LHCN-M2 (cell line): ENCODE data around the gene NTN1. TPM values are rescaled to one million over a fixed set of nuclear protein-coding genes. Genes with fewer than 3 reads are reported as not detected.
"Not testable (repeated sequence)": the region's sequence is repeated elsewhere in the genome, so short reads cannot be mapped to it uniquely, and the experiment has no call there.

ENCODE experiments used
- DNase-seq: peaks from one replicate; pipeline ENCODE4 v3.0.0-alpha.2; 2012; ENCODE audit warnings: low read depth
- total RNA-seq: library from RNA; depleted of rRNA; stranded (reverse); fragments of >200 nt; gene quantifications from 2 replicates; pipeline ENCODE4 v1.2.3, GENCODE V29; 2014

The NTN1 gene
- total RNA-seq, 1 experiment from 2014 or later, result 0.17 TPM

GRCh38 chr17:9121186-9121820, 100.0 kb downstream of the NTN1 start:
- no peak for DNase-seq

DNA sequence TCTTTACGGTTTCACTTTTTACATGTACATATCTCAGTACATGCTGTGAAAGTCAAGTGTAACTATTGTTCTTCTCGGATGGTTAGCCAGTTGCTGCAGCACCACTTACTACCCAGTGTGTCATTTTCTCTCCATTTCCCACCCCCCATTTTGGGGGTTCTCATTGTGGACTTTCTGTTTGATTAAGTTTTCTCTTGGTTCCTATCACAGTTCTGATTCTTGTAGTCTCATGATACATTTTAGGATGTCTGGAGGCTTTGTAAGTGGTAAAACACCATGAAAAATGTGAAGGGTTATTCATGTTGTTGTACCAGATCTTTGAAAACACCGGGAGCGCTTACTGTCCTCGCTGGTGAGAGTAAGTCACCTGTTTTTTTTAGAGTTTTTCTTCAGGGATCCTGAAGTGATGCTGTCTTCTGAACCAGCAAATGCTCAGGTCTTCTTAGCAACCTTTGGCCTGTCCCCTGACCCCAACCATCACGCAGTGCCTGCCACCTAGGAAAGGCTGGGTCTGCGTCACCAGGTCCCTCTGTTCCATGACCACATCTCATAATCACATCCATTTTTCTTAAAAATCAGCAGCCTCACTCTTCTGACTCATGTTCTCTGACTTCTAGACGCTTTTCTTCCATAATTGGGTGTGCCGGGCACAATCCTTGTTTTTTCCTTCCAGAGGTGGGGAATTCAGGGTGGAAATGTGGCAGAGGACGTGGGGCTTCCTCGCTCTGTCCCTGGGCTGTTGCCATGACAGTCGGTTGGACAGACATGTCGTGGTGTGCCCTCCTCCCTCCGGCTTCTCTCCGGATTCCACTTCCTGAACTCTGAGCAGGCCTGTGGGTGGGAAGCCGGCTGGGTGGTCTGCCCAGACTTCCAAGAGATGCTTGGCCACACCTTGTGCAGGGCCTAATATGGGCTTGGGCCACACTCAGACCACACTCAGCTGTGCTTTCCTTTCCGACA, 102.6 kb downstream of the NTN1 start:
- DNase-seq, result no peak

- no peak for DNase-seq
Measured at GRCh38 chr17:9124554-9124935, 103.2 kb downstream of the NTN1 start.

DNA sequence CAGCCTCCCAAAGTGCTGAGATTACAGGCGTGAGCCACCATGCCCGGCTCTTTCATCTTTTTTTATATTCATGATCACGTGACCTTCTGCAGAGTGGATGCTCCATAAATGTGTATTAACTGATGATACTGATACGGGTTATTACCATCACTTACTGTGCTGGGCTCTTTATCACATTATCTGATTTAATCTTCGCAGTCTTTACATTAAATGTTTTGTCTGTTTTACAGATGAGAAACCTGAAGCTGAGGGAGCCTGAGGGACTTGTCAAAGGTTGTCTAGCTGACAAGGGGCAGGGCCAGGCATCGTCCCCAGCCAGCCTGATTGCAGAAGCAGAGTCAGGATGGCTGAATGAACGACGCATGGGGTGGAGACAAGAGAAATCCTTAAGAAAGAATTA, 104.4 kb downstream of the NTN1 start:
- DNase-seq, result no peak

- DNase-seq, result no peak
Measured at GRCh38 chr17:9127340-9127739, 106.0 kb downstream of the NTN1 start.

GRCh38 chr17:9131371-9131770, 110.1 kb downstream of the NTN1 start:
- no peak for DNase-seq

DNA sequence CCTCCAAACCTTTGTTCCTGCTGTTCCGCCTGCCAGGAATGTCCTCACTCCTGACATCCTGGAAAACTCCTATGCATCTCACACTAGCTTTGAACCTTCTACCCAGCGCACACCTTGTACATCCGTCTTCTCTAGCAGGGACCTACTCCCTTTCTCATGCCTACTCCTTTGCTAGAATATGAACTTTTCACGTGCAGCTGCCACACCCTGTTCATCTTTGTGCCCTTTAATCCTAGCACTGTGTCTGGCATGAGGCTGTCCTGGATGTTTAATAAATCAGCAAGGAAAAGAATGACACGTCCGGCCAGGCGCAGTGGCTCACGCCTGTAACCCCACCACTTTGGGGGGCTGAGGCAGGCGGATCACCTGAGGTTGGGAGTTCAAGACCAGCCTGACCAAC, 111.0 kb downstream of the NTN1 start:
- DNase-seq, result no peak

DNA sequence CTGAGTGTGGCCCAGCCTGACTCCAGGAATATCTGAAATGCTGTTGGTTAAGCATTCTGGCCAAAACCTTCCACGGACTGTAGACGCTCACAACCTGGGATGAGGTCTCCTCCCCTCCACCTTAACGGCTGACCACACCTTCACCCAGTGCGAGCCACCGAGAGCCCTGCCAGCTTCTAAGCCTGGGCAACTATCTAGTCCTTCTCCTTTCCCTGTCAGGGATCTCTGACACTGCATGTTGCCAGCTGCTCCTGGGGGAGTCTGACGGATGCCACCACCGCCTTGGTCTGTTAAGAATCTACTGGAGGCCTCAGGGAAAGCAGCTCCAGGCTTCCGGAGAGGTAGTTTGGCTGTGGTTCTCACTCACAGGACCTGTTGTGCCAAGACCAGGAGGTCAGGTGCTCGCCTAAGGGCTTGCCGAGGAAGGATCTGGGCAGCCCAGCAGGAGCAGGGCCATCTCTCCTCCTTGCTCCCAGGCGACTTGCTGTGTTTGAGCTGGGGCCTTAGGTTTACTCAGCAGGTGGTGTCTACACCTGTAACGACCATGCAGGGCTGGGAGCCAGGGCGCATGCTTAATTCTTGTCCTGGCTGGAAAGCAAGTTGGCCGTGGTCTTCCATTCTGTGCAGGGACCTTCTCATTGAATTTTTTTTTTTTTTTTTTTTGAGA, 111.8 kb downstream of the NTN1 start:
- DNase-seq, result no peak

DNA sequence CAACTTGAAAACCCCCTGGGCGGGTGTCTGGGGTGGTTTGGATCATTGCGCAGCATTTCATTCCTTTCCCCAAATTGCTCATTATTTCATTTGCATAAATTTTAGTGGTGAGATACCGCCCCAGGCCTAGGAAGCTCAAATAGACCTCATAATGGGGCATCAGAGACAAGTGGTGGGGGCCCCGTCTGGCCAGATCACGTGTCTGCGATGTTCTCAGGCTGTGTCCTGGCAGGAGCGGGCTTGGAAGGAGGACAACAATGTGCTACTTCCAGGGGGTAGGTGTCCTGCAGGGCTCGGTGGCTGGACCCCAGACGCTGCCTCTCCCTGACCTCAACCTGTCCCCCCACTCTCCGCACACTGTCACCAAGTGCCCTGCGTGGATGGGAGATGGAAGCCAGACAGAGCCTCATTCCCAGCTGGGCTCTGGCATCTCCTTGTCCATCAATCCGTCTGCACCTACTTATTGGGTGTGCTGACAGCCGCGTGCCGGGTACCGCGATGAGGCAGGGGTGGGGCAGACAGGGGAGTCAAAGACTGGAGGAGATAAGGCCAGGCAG, 116.9 kb downstream of the NTN1 start:
- DNase-seq, result no peak

GRCh38 chr17:9139695-9140094, 118.4 kb downstream of the NTN1 start:
- DNase-seq, result no peak

DNA sequence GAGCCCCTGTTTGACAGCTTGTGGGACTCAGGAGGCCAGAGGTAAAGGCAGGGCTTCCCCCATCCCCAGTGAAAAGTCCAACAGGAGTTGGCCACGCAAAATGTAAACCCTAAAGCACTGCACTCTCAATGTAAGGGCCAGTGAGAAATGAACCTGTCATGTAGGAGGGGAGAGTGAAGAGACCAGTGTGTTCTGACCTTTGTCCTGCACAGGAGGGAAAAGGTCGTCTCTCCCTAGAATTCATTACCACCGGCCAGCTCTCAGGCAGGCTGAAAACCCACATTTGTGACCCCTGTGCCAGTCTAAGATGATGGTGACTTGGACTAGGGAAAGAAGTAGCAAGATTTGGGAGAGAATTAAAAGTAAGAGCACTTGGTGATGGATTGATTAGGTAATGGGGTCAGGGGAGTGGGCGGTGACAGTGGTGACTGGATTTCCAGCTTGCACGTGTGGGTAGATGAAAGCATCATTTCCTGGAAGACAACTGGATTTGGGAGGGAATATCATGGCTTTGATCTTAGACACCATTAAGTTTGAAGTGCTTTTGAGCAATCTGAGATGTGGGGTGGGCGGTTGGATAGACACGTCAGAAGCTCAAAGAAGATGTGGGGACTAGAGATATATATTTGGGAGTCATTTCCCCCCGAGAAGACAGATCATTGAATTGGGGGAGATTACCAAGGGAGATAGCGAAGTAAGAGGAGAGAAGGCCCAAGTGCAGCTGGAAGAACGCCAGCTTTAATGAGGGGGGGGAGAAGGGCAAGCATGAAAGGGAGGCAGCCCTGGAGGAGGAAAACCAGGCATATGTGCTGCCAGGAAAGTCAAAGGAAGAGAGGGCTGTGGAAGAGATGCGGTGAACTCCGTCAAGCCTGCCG, 119.5 kb downstream of the NTN1 start:
- DNase-seq, result no peak

GRCh38 chr17:9141425-9141753, 120.1 kb downstream of the NTN1 start:
- no peak for DNase-seq

GRCh38 chr17:9142772-9143494, 121.6 kb downstream of the NTN1 start:
- DNase-seq, result no peak

DNA sequence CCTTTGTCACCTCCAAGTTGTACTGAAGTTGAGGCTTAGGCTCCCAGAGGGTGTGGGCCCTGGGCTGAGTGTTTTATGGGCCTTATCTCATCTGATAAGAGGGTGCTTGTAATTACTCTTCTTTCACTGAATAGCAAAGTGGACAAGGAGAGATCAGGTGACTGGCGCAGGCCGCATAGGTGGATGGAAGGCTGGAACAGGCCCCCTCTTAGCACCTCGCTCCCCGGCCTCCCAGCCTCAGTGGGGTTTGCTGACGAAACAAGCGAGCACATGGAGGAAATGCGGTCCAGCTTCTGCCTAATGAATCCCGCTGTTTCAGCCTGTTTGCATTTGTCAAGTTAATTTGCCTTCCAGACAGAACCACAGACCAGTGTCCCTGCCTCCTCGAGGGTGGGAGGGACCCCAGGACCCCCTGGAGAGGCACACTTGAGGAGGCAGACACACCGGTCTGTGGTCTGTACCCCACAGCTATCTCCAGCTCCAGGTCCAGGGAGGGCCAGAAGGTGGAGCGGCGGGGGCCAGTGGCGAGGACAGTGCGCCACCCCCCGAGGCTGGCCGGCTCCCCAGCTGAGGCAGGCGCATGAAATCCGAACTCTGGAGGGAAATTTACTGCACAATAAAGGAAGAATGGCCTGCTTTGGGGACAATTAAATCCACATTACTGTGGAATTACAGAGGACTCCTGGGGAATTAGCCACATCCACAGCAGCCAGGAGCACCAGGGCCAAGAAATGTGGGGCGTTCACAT, 123.4 kb downstream of the NTN1 start:
- no peak for DNase-seq

DNA sequence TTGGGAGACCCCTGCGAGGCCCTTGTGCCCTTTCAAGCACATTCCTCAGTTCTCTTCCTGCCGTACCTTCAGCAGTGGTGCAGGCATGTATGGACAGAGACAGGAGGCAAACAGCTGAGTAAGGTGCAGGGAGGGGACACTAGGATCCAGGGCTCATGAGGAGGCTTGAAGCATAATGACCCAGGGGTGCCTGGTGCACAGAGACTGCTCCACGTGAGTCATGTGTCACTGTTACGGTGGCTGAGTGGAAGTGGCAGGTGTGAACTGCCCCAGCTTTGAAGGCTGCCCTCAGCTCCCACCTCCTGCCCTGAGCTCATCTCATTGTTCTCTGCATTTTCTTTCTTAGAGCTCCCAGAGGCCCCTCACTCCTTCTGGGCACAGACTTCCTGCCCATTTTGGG, 124.8 kb downstream of the NTN1 start:
- DNase-seq, result no peak

DNA sequence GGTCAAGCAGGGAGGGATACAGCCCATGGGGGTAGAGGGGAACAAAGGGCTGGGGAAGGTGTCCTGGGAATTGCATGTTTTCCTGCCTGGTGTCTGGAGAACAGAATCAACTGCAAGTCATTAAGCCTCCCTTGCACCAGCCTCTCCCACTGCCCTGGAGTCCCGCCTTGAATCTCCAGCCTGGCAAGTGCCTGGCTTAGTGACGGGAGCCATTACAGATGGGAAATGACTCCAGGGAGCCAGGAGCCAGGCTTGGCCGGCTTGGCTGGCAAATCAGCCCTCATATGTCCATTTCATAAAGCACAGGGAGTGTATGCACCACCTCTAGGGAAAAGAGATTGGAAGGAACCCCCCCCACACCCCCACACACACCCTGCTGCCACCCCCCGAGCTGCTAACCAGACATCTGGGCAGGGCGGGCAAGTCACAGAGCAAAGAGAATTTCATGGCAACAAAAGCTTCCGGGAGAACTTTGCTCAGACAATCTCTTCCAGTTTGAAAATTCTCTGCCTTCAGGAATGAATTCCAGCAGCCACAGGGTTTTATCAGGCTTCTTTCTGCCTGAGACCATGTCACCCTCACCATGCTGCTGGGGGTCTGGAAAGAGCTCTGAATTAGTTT, 127.7 kb downstream of the NTN1 start:
- DNase-seq, result no peak

- DNase-seq, result no peak
Measured at GRCh38 chr17:9150446-9151090, 129.3 kb downstream of the NTN1 start.

DNA sequence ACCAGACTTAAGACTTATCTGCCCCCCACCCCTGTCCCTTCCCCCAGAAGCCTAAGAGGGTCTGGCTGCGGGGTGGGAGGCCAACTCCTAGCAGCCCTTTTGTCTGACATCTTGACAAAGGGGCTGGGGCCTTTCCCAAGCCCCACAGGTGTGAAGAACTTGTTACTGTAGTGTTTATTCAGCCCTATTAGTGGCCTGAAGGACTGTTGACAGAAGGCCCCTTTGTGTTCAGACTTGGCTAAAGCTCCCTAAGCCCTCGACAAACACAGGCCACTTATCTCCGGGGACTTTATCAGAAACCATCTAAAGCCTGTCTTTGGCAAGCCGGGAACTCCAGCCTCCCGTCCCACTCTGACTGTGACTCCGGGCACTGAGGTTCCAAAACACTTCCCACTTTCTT, 129.8 kb downstream of the NTN1 start:
- no peak for DNase-seq

- DNase-seq, result not testable (repeated sequence)
Measured at GRCh38 chr17:9151740-9152139, 130.4 kb downstream of the NTN1 start.
